ENCODE data around the gene KIAA0232. TPM values are rescaled to one million over a fixed set of nuclear protein-coding genes. Genes with fewer than 3 reads are reported as not detected.

The KIAA0232 gene
- total and polyA plus RNA-seq, 9 of the 15 experiments (the other 6 are each of a cell fraction or from before 2014, with no cell fraction given) = 3.5 to 17.4 (median 13.0) TPM

DNA sequence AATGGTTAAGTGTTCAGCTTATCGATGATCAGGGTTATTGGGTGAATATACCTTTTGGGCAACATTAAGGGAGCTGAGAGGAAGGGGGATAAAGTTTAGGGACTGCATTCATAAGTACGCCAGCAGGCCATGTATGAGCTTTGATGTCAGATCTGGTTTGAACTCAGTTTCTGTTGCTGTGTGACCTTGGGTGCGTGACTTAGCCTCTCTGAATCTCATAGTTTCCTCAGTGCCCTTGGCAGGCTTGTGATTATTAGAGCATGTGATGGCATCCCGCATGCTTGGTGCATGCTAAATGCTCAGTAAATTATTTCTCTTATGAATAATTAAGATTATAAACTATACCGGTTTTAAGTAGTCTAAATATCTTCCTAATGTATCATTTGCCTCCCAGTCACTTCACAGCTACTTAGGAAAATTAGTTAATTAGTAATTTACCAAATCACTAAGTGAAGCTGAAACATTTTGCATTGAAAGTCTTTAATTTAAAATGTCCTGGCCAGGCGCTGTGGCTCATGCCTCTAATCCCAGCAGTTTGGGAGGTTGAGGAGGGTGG lies 130.9 kb downstream of the KIAA0232 start (continued):
- TF ChIP-seq ESRRB (CRISPR knock-in tag; IDR thresholded peaks at IDR 0.05; ENCODE audit: borderline replicate concordance) = no peak
- no peak for TF ChIP-seq NR3C1 (CRISPR knock-in tag; IDR thresholded peaks at IDR 0.05)
- no peak for TF ChIP-seq ZNF764 (CRISPR knock-in tag; IDR thresholded peaks at IDR 0.05; ENCODE audit: low read depth)
- no peak for TF ChIP-seq ZNF143 (CRISPR knock-in tag; IDR thresholded peaks at IDR 0.05)
- peak; percentile 98 for TF ChIP-seq RBM25 (IDR thresholded peaks at IDR 0.05; ENCODE audit: low read depth, low read length, severe bottlenecking)
- no peak for TF ChIP-seq ZNF444 (CRISPR knock-in tag; IDR thresholded peaks at IDR 0.05)
- TF ChIP-seq HDAC2 (IDR thresholded peaks at IDR 0.05) = peak; percentile 54; the same call in 1 of the 2 replicates
- no peak for TF ChIP-seq ERF (CRISPR knock-in tag; IDR thresholded peaks at IDR 0.05)
- peak; percentile 89 for TF ChIP-seq BCOR (IDR thresholded peaks at IDR 0.05)
- no peak for TF ChIP-seq MYNN (IDR thresholded peaks at IDR 0.05)
- no peak for TF ChIP-seq MYNN (CRISPR knock-in tag; IDR thresholded peaks at IDR 0.05)
- TF ChIP-seq GTF2F1 (IDR thresholded peaks at IDR 0.05; ENCODE audit: low read depth, low read length) = no peak
- no peak for TF ChIP-seq BRD4 (IDR thresholded peaks at IDR 0.05)
- TF ChIP-seq SMARCA5 (IDR thresholded peaks at IDR 0.05) = 0 out of 2 replicates have a peak, but pooled peaks have one; percentile 39
- TF ChIP-seq ZFP36 (IDR thresholded peaks at IDR 0.05; ENCODE audit: low read depth, low read length, partially characterized antibody) = peak; percentile 91
- TF ChIP-seq BRD9 (IDR thresholded peaks at IDR 0.05; ENCODE audit: low read depth, partially characterized antibody) = peak; percentile 49
- no peak for TF ChIP-seq ARNT (IDR thresholded peaks at IDR 0.05)
- TF ChIP-seq, protein P1, sequence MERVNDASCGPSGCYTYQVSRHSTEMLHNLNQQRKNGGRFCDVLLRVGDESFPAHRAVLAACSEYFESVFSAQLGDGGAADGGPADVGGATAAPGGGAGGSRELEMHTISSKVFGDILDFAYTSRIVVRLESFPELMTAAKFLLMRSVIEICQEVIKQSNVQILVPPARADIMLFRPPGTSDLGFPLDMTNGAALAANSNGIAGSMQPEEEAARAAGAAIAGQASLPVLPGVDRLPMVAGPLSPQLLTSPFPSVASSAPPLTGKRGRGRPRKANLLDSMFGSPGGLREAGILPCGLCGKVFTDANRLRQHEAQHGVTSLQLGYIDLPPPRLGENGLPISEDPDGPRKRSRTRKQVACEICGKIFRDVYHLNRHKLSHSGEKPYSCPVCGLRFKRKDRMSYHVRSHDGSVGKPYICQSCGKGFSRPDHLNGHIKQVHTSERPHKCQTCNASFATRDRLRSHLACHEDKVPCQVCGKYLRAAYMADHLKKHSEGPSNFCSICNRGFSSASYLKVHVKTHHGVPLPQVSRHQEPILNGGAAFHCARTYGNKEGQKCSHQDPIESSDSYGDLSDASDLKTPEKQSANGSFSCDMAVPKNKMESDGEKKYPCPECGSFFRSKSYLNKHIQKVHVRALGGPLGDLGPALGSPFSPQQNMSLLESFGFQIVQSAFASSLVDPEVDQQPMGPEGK (CRISPR knock-in tag; IDR thresholded peaks at IDR 0.05; ENCODE audit: borderline replicate concordance) = no peak
- no peak for TF ChIP-seq THRAP3 (IDR thresholded peaks at IDR 0.05; ENCODE audit: borderline replicate concordance)
- TF ChIP-seq, protein P2, sequence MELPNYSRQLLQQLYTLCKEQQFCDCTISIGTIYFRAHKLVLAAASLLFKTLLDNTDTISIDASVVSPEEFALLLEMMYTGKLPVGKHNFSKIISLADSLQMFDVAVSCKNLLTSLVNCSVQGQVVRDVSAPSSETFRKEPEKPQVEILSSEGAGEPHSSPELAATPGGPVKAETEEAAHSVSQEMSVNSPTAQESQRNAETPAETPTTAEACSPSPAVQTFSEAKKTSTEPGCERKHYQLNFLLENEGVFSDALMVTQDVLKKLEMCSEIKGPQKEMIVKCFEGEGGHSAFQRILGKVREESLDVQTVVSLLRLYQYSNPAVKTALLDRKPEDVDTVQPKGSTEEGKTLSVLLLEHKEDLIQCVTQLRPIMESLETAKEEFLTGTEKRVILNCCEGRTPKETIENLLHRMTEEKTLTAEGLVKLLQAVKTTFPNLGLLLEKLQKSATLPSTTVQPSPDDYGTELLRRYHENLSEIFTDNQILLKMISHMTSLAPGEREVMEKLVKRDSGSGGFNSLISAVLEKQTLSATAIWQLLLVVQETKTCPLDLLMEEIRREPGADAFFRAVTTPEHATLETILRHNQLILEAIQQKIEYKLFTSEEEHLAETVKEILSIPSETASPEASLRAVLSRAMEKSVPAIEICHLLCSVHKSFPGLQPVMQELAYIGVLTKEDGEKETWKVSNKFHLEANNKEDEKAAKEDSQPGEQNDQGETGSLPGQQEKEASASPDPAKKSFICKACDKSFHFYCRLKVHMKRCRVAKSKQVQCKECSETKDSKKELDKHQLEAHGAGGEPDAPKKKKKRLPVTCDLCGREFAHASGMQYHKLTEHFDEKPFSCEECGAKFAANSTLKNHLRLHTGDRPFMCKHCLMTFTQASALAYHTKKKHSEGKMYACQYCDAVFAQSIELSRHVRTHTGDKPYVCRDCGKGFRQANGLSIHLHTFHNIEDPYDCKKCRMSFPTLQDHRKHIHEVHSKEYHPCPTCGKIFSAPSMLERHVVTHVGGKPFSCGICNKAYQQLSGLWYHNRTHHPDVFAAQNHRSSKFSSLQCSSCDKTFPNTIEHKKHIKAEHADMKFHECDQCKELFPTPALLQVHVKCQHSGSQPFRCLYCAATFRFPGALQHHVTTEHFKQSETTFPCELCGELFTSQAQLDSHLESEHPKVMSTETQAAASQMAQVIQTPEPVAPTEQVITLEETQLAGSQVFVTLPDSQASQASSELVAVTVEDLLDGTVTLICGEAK (IDR thresholded peaks at IDR 0.05) = no peak
- TF ChIP-seq, protein P2 (CRISPR knock-in tag; IDR thresholded peaks at IDR 0.05) = no peak

Measured in K562 (cell line).